ENCODE results near the gene DPH6. TPM values are rescaled to one million over a fixed set of nuclear protein-coding genes. Genes with fewer than 3 reads are reported as not detected.
A peak's percentile ranks its signal among the peaks of the same experiment; 100 is the strongest.

The DPH6 gene
- total RNA-seq, 1 experiment from 2014 or later: 25.7 TPM

DNA sequence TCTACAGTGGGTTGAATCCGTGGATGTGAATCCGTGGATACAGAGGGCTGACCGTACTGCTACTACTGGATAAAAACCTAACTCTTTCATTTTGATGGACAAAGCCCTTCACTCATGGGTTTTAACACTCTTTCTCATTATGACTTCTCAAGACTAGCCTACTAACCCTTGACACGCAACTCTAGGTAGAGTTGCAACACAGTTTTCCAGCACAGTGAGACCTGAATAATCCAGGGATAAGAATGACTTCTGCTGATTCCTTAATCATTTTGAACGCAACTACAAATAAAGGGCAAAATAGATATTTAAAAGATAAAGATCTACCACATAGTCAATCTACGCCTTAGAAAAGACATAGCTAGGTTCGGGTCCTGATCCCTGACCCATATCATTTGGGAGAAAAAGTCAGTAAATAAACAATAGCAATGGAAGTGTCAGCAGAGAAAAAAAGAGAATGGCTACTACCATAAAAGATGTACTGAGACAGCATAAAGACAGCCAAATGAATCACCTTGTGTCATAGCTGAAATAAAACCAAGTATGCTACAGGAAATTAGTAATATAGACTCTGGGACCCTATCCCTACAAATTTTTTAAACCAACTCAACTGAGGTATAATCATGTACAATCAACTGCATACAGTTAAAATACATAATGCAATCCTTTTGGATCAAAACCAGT is 87.6 kb downstream of the DPH6 start:
- Histone ChIP-seq H3K4me1 (ENCODE audit: insufficient read depth, low read length, poor library complexity, severe bottlenecking) (no peaks in the 10 kb centered on the region), H3K27me3 (replicated peaks; ENCODE audit: insufficient read depth, low read depth, low read length, poor library complexity) (no peaks in the 10 kb centered on the region), H3K36me3 (ENCODE audit: insufficient read depth, low read length, poor library complexity, severe bottlenecking) (no peaks in the 10 kb centered on the region), H3K27ac (ENCODE audit: low read depth, low read length, poor library complexity, severe bottlenecking) (no peak overlapping the region), H3K4me3 (ENCODE audit: low read depth, low read length, poor library complexity, severe bottlenecking) (no peak overlapping the region), H3K9me3 (ENCODE audit: low read depth, low read length, poor library complexity, severe bottlenecking) (no peaks in the 10 kb centered on the region)
- TF ChIP-seq EZH2 (IDR thresholded peaks at IDR 0.05; ENCODE audit: borderline replicate concordance, low read depth, low read length, poor library complexity, severe bottlenecking): no peak
- TF ChIP-seq, protein P1, sequence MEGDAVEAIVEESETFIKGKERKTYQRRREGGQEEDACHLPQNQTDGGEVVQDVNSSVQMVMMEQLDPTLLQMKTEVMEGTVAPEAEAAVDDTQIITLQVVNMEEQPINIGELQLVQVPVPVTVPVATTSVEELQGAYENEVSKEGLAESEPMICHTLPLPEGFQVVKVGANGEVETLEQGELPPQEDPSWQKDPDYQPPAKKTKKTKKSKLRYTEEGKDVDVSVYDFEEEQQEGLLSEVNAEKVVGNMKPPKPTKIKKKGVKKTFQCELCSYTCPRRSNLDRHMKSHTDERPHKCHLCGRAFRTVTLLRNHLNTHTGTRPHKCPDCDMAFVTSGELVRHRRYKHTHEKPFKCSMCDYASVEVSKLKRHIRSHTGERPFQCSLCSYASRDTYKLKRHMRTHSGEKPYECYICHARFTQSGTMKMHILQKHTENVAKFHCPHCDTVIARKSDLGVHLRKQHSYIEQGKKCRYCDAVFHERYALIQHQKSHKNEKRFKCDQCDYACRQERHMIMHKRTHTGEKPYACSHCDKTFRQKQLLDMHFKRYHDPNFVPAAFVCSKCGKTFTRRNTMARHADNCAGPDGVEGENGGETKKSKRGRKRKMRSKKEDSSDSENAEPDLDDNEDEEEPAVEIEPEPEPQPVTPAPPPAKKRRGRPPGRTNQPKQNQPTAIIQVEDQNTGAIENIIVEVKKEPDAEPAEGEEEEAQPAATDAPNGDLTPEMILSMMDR (conservative IDR thresholded peaks at IDR 0.05; ENCODE audit: low read depth, low read length): no peak
- intact Hi-C loops (cut with micrococcal nuclease; ENCODE audit: unreplicated experiment): no loop called here
- no peak for DNase-seq (ENCODE audit: low spot score)
- ChIA-PET POLR2A (ENCODE audit: low non-redundant PET) (no interaction called here), CTCF (no interaction called here)
- BruUV-seq (replicated peaks): no TSS peak

DNA sequence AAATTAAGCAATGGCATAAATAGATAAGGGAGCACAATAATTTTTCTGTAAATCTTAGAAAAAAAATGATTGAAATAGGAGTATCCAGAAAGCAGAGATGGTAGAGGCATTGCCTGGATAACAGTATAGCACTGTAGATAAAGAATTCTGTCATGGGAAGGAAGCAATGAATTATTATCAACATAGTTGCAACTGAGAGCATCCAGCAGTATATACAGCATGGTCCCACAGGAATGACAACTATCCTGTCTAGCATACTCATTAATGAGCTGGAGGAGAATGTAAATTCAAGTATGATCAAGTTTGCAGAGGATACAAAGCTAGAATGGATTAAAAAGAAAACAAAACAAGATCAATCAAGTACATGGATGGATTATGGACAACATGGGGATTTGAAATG is 90.8 kb downstream of the DPH6 start:
- CTCF ChIA-PET: no interaction called here
- no TSS peak for BruUV-seq (replicated peaks)
- Histone ChIP-seq H3K27me3 (replicated peaks; ENCODE audit: insufficient read depth, low read depth, low read length, poor library complexity) (no peaks in the 10 kb centered on the region), H3K4me1 (ENCODE audit: insufficient read depth, low read length, poor library complexity, severe bottlenecking) (peaks cover 8% of the 10 kb centered on the region), H3K27ac (ENCODE audit: low read depth, low read length, poor library complexity, severe bottlenecking) (no peak overlapping the region), H3K4me3 (ENCODE audit: low read depth, low read length, poor library complexity, severe bottlenecking) (no peak overlapping the region), H3K9me3 (ENCODE audit: low read depth, low read length, poor library complexity, severe bottlenecking) (no peaks in the 10 kb centered on the region), H3K36me3 (ENCODE audit: insufficient read depth, low read length, poor library complexity, severe bottlenecking) (no peaks in the 10 kb centered on the region)
- no peak for TF ChIP-seq EZH2 (IDR thresholded peaks at IDR 0.05; ENCODE audit: borderline replicate concordance, low read depth, low read length, poor library complexity, severe bottlenecking)
- TF ChIP-seq, protein P1 (conservative IDR thresholded peaks at IDR 0.05; ENCODE audit: low read depth, low read length): no peak
- POLR2A ChIA-PET (ENCODE audit: low non-redundant PET): no interaction called here
- DNase-seq (ENCODE audit: low spot score): no peak
- intact Hi-C loops (cut with micrococcal nuclease; ENCODE audit: unreplicated experiment): no loop called here

DNA sequence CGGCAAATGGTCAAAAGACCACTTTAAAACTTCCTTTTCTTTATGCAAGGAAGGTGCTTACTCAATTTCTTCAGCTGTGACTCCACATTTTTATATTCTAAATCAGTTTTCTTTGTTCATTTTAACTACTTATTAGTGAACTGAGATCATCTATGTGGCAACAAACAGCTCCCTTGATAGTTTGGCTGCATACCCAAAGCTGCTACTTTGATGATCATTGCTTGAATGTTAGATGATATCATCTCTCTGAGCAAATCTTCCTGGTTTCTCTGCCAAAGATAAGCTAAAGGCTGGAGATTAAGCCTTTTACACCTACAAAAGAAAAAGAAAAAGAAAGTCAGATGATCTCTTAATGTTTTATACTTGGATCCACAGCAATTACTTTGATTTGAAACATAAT is 95.5 kb downstream of the DPH6 start:
- ChIA-PET POLR2A (ENCODE audit: low non-redundant PET) (no interaction called here), CTCF (no interaction called here)
- H3K36me3 ChIP-seq (ENCODE audit: insufficient read depth, low read length, poor library complexity, severe bottlenecking): no peaks in the 10 kb centered on the region
- peak; percentile 63 for DNase-seq (ENCODE audit: low spot score)
- intact Hi-C loops (cut with micrococcal nuclease; ENCODE audit: unreplicated experiment): no loop called here
- no peaks in the 10 kb centered on the region for H3K9me3 ChIP-seq (ENCODE audit: low read depth, low read length, poor library complexity, severe bottlenecking)
- H3K4me3 ChIP-seq (ENCODE audit: low read depth, low read length, poor library complexity, severe bottlenecking): no peak overlapping the region
- H3K27me3 ChIP-seq (replicated peaks; ENCODE audit: insufficient read depth, low read depth, low read length, poor library complexity): no peaks in the 10 kb centered on the region
- H3K4me1 ChIP-seq (ENCODE audit: insufficient read depth, low read length, poor library complexity, severe bottlenecking): peaks cover 14% of the 10 kb centered on the region
- no TSS peak for BruUV-seq (replicated peaks)
- H3K27ac ChIP-seq (ENCODE audit: low read depth, low read length, poor library complexity, severe bottlenecking): no peak overlapping the region
- no peak for TF ChIP-seq EZH2 (IDR thresholded peaks at IDR 0.05; ENCODE audit: borderline replicate concordance, low read depth, low read length, poor library complexity, severe bottlenecking)
- TF ChIP-seq, protein P1 (conservative IDR thresholded peaks at IDR 0.05; ENCODE audit: low read depth, low read length): no peak

All from A673 (cell line).